ENCODE measurements around the gene CLEC1B.

- no peak for TF ChIP-seq CTCF (IDR thresholded peaks at IDR 0.05; ENCODE audit: low read depth, low read length)
- TF ChIP-seq MYC (IDR thresholded peaks at IDR 0.05; ENCODE audit: low read depth, low read length), result no peak
- no peak for TF ChIP-seq POLR2A (IDR thresholded peaks at IDR 0.05; ENCODE audit: extremely low read depth, insufficient read length)
- TF ChIP-seq MAX (IDR thresholded peaks at IDR 0.05; ENCODE audit: low read depth, low read length), result no peak
These were observed 37.8 kb downstream of the CLEC1B start for GRCh38 chr12:9961106-9961505.

Measured in NB4 (cell line).